Measurements from ENCODE around the gene AXIN1. TPM values are rescaled to one million over a fixed set of nuclear protein-coding genes. Genes with fewer than 3 reads are reported as not detected.

The AXIN1 gene
- total RNA-seq, 1 experiment from 2014 or later, result 50.3 TPM

DNA sequence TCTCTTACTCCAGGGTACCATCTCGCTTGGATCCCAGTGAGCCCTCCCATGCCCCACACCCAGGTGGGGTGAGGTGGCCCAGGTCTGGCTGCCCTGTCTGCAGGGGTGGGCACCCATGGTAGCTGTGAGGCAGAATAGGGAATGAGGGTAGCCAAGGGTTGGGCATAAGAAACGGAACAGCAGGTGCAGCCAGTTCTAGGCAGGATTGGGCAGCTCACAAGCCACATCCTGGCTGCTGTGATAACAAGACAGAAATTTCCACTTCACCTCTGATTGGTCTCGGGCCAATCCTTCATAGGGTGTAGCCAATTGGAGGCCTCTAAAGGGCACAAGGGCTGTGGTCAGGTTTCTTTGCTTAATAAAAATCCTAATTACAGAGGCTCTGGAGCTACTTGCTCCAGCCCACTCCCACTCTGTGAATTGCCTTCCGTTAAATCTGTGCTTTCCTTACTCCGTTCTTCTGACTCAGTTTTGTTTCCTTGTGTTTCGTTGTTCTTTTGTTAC lies 73.6 kb downstream of the AXIN1 start:
- ChIA-PET CTCF (interaction anchor here (1.0 to 2.6 kb wide), 7 partner anchors 74 to 304 kb away, joined by 3 to 15 read pairs (median 5); no protein-coding TSS in a partner anchor), POLR2A (interaction anchor here (0.6 kb wide), 2 partner anchors 79 to 87 kb away, joined by 4 read pairs; no protein-coding TSS in a partner anchor)
- peak; percentile 69 for TF ChIP-seq NFYB (CRISPR knock-in tag; conservative IDR thresholded peaks at IDR 0.05; ENCODE audit: low read depth)
- TF ChIP-seq, protein P1, sequence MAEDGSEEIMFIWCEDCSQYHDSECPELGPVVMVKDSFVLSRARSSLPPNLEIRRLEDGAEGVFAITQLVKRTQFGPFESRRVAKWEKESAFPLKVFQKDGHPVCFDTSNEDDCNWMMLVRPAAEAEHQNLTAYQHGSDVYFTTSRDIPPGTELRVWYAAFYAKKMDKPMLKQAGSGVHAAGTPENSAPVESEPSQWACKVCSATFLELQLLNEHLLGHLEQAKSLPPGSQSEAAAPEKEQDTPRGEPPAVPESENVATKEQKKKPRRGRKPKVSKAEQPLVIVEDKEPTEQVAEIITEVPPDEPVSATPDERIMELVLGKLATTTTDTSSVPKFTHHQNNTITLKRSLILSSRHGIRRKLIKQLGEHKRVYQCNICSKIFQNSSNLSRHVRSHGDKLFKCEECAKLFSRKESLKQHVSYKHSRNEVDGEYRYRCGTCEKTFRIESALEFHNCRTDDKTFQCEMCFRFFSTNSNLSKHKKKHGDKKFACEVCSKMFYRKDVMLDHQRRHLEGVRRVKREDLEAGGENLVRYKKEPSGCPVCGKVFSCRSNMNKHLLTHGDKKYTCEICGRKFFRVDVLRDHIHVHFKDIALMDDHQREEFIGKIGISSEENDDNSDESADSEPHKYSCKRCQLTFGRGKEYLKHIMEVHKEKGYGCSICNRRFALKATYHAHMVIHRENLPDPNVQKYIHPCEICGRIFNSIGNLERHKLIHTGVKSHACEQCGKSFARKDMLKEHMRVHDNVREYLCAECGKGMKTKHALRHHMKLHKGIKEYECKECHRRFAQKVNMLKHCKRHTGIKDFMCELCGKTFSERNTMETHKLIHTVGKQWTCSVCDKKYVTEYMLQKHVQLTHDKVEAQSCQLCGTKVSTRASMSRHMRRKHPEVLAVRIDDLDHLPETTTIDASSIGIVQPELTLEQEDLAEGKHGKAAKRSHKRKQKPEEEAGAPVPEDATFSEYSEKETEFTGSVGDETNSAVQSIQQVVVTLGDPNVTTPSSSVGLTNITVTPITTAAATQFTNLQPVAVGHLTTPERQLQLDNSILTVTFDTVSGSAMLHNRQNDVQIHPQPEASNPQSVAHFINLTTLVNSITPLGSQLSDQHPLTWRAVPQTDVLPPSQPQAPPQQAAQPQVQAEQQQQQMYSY (CRISPR knock-in tag; IDR thresholded peaks at IDR 0.05), result peak; percentile 92
- TF ChIP-seq NR2C2 (CRISPR knock-in tag; IDR thresholded peaks at IDR 0.05), result no peak
- TF ChIP-seq SOX15 (CRISPR knock-in tag; IDR thresholded peaks at IDR 0.05), result no peak
- ATAC-seq (peak; percentile 22), DNase-seq (ENCODE audit: low spot score) (no peak)
- Mint-ChIP-seq H3K4me3 (no peak overlapping the region), H3K36me3 (no peaks in the 10 kb centered on the region), H3K27ac (no peak overlapping the region), H3K27me3 (ENCODE audit: low read depth) (peaks cover 51% of the 10 kb centered on the region), H3K4me1 (no peaks in the 10 kb centered on the region; the same call in 1 of the 2 replicates), H3K9me3 (no peaks in the 10 kb centered on the region)

DNA sequence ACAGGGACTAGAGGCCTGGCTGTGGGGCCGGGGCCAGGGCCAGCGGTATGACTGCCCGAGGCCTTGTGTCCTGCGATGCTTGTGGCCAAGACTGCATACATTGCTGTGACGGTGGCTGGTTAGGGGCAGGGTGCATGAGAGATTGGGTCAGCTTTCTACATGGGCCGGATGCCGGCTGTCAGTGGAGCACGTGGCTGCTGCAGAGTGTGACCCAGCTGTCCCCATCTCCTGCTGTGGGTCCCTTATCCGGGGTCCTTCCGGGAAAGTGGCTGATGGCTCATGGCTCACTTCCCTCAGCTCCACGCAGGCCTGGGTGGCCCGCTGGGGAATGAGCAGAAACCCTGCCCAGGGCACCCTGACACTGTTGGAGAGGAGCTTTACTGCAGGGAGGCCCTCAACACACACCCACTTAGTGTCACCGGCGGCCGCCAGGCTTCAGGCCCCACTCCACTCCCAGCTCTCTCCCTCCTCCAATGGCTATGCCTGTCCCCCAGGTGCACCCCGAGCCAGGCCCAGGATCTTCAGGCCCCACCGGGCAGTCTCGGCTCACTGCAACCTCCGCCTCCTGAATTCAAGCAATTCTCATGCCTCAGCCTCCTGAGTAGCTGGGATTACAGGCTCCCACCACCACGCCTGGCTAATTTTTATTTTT lies 76.0 kb downstream of the AXIN1 start:
- DNase-seq (ENCODE audit: low spot score) (no peak), ATAC-seq (no peak)
- Mint-ChIP-seq H3K4me1 (no peaks in the 10 kb centered on the region; the same call in 1 of the 2 replicates), H3K27me3 (ENCODE audit: low read depth) (peaks cover 50% of the 10 kb centered on the region), H3K9me3 (no peaks in the 10 kb centered on the region), H3K27ac (no peak overlapping the region), H3K4me3 (peak overlapping the region; percentile 66), H3K36me3 (no peaks in the 10 kb centered on the region)
- no peak for TF ChIP-seq NFATC4 (CRISPR knock-in tag; IDR thresholded peaks at IDR 0.05)
- no peak for TF ChIP-seq ESRRA (CRISPR knock-in tag; IDR thresholded peaks at IDR 0.05; ENCODE audit: borderline replicate concordance)
- TF ChIP-seq, protein P2, sequence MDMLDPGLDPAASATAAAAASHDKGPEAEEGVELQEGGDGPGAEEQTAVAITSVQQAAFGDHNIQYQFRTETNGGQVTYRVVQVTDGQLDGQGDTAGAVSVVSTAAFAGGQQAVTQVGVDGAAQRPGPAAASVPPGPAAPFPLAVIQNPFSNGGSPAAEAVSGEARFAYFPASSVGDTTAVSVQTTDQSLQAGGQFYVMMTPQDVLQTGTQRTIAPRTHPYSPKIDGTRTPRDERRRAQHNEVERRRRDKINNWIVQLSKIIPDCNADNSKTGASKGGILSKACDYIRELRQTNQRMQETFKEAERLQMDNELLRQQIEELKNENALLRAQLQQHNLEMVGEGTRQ (CRISPR knock-in tag; IDR thresholded peaks at IDR 0.05), result no peak
- TF ChIP-seq PRRX2 (CRISPR knock-in tag; IDR thresholded peaks at IDR 0.05), result no peak
- TF ChIP-seq ATF1 (CRISPR knock-in tag; IDR thresholded peaks at IDR 0.05), result no peak
- TF ChIP-seq ZNF317 (CRISPR knock-in tag; IDR thresholded peaks at IDR 0.05; ENCODE audit: borderline replicate concordance, low read depth), result no peak
- TF ChIP-seq MYBL2 (CRISPR knock-in tag; IDR thresholded peaks at IDR 0.05), result no peak
- TF ChIP-seq JUN (CRISPR knock-in tag; IDR thresholded peaks at IDR 0.05), result no peak
- TF ChIP-seq OVOL2 (CRISPR knock-in tag; IDR thresholded peaks at IDR 0.05; ENCODE audit: borderline replicate concordance), result no peak
- no peak for TF ChIP-seq ZNF671 (CRISPR knock-in tag; IDR thresholded peaks at IDR 0.05)
- CTCF ChIA-PET, result interaction anchor here (0.7 to 1.8 kb wide), 5 partner anchors 23 to 86 kb away, joined by 3 to 8 read pairs (median 4); no protein-coding TSS in a partner anchor
- POLR2A ChIA-PET, result no interaction called here

DNA sequence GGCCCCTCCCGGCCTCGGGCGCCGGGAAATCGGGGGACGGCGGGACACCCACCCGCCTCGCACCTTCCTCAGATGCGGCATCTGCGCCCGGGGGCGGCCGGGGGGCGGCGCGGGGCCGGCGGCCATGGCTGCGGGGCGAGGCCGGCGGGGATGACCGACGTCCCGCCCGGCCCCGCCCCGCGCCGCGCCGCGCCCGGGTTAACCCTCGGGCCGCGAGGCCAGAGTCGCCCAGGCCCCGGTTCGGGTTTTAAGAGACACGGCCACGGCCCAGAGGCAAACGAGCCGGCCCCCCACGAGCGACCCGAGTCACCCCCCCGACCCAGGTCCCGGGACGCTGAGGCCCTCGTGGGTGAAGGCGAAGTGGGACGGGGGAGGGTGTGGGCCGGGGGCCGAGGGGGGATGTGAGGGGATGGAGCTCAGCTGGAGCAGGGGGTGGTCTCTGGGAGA lies 76.7 kb downstream of the AXIN1 start, which contains the start of gene RGS11:
Gene RGS11, minus strand, starts transcription at position 159 of the 447 bp plus-strand sequence. Its CDS starts 33 bp downstream, at position 126.
- ATAC-seq (no peak), DNase-seq (ENCODE audit: low spot score) (no peak)
- no peak within 1 kb of the TSS for H3K27ac Mint-ChIP-seq

More for the DNA sequence above, 76.7 kb downstream of the AXIN1 start, which contains the start of gene RGS11:
- H3K4me1 Mint-ChIP-seq, result no peaks in the 10 kb centered on the region; the same call in 1 of the 2 replicates
- TF ChIP-seq ZNF263 (CRISPR knock-in tag; IDR thresholded peaks at IDR 0.05; ENCODE audit: low read depth), result no peak
- TF ChIP-seq GABPB1 (CRISPR knock-in tag; IDR thresholded peaks at IDR 0.05), result no peak
- TF ChIP-seq, protein P3, sequence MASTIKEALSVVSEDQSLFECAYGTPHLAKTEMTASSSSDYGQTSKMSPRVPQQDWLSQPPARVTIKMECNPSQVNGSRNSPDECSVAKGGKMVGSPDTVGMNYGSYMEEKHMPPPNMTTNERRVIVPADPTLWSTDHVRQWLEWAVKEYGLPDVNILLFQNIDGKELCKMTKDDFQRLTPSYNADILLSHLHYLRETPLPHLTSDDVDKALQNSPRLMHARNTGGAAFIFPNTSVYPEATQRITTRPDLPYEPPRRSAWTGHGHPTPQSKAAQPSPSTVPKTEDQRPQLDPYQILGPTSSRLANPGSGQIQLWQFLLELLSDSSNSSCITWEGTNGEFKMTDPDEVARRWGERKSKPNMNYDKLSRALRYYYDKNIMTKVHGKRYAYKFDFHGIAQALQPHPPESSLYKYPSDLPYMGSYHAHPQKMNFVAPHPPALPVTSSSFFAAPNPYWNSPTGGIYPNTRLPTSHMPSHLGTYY (CRISPR knock-in tag; IDR thresholded peaks at IDR 0.05), result no peak
- TF ChIP-seq ZBTB21 (CRISPR knock-in tag; IDR thresholded peaks at IDR 0.05; ENCODE audit: borderline replicate concordance), result no peak
- TF ChIP-seq, protein P4, sequence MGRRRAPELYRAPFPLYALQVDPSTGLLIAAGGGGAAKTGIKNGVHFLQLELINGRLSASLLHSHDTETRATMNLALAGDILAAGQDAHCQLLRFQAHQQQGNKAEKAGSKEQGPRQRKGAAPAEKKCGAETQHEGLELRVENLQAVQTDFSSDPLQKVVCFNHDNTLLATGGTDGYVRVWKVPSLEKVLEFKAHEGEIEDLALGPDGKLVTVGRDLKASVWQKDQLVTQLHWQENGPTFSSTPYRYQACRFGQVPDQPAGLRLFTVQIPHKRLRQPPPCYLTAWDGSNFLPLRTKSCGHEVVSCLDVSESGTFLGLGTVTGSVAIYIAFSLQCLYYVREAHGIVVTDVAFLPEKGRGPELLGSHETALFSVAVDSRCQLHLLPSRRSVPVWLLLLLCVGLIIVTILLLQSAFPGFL (CRISPR knock-in tag; IDR thresholded peaks at IDR 0.05; ENCODE audit: borderline replicate concordance), result no peak
- H3K4me3 Mint-ChIP-seq, result peak within 1 kb of the TSS; percentile 66
- no peaks in the 10 kb centered on the region for H3K36me3 Mint-ChIP-seq
- ChIA-PET CTCF (interaction anchor here (0.6 to 1.8 kb wide), 5 partner anchors 24 to 116 kb away, joined by 3 to 8 read pairs (median 4); no protein-coding TSS in a partner anchor), POLR2A (interaction anchor here (0.6 kb wide), 1 partner anchor 16 kb away, joined by 3 read pairs; no protein-coding TSS in a partner anchor)
- H3K9me3 Mint-ChIP-seq, result no peaks in the 10 kb centered on the region
- peaks cover 43% of the 10 kb centered on the region for H3K27me3 Mint-ChIP-seq (ENCODE audit: low read depth)

Measured in WTC11 (cell line).